ENCODE measurements around the gene CHD6.

Gene CHD6

GRCh38 chr20:41617902-41618806 lies at the start of gene CHD6:
Gene CHD6 (minus strand): TSS chr20:41618377. CDS start chr20:41551337, 67,040 bp downstream.
- DNase-seq (ENCODE audit: low spot score) = peak; percentile 98

GRCh38 chr20:41664584-41664983 lies 46.4 kb upstream of the CHD6 start:
- no peak for DNase-seq (ENCODE audit: low spot score)

GRCh38 chr20:41657655-41658054 lies 39.5 kb upstream of the CHD6 start:
- no peak for DNase-seq (ENCODE audit: low spot score)

- no peak for DNase-seq (ENCODE audit: low spot score)
These were observed 37.9 kb upstream of the CHD6 start for GRCh38 chr20:41655962-41656618.

GRCh38 chr20:41654884-41655283 lies 36.7 kb upstream of the CHD6 start:
- no peak for DNase-seq (ENCODE audit: low spot score)

- no peak for DNase-seq (ENCODE audit: low spot score)
These were observed 36.1 kb upstream of the CHD6 start for GRCh38 chr20:41654292-41654691.

GRCh38 chr20:41650231-41650948 lies 32.2 kb upstream of the CHD6 start:
- DNase-seq (ENCODE audit: low spot score) = no peak

- no peak for DNase-seq (ENCODE audit: low spot score)
These were observed 31.3 kb upstream of the CHD6 start for GRCh38 chr20:41649489-41649888.

- DNase-seq (ENCODE audit: low spot score) = no peak
These were observed 27.2 kb upstream of the CHD6 start for GRCh38 chr20:41645372-41645771.

GRCh38 chr20:41643504-41643938 lies 25.3 kb upstream of the CHD6 start:
- DNase-seq (ENCODE audit: low spot score) = no peak

- no peak for DNase-seq (ENCODE audit: low spot score)
These were observed 21.5 kb upstream of the CHD6 start for GRCh38 chr20:41639630-41640029.

GRCh38 chr20:41638456-41638855 lies 20.3 kb upstream of the CHD6 start:
- DNase-seq (ENCODE audit: low spot score) = no peak

GRCh38 chr20:41635158-41635557 lies 17.0 kb upstream of the CHD6 start:
- no peak for DNase-seq (ENCODE audit: low spot score)

- no peak for DNase-seq (ENCODE audit: low spot score)
These were observed 14.7 kb upstream of the CHD6 start for GRCh38 chr20:41632896-41633295.

- no peak for DNase-seq (ENCODE audit: low spot score)
These were observed 13.6 kb upstream of the CHD6 start for GRCh38 chr20:41631826-41632225.

- no peak for DNase-seq (ENCODE audit: low spot score)
These were observed 12.7 kb upstream of the CHD6 start for GRCh38 chr20:41630846-41631245.

GRCh38 chr20:41627611-41628244 lies 9.6 kb upstream of the CHD6 start:
- DNase-seq (ENCODE audit: low spot score) = no peak

- DNase-seq (ENCODE audit: low spot score) = no peak
These were observed 8.9 kb upstream of the CHD6 start for GRCh38 chr20:41627001-41627495.

- DNase-seq (ENCODE audit: low spot score) = no peak
These were observed 5.6 kb upstream of the CHD6 start for GRCh38 chr20:41623625-41624375.

- DNase-seq (ENCODE audit: low spot score) = no peak
These were observed 4.4 kb upstream of the CHD6 start for GRCh38 chr20:41622584-41622983.

GRCh38 chr20:41621971-41622370 lies 3.8 kb upstream of the CHD6 start:
- DNase-seq (ENCODE audit: low spot score) = no peak

Data from D341Med (cell line).